Epithelial cell of esophagus (primary cell): ENCODE results near the gene ROR2.

Experiments
- DNase-seq: peaks from one replicate; pipeline ENCODE4 v3.0.0; 2010; ENCODE audit warnings: low read depth
- H3K4me3 ChIP-seq: 2 replicates; pipeline ENCODE4 v1.5.1; 2011; ENCODE audit warnings: mild to moderate bottlenecking, low read length, control low read depth
- CTCF ChIP-seq: IDR thresholded peaks from 2 replicates; pipeline ENCODE4 v1.5.1; 2011; ENCODE audit warnings: low read depth, mild to moderate bottlenecking, low read length, control low read depth, inconsistent platforms; ENCODE audit not compliant: insufficient read depth; ENCODE audit errors: missing control alignments

Gene ROR2

GRCh38 chr9:91724609-91725505 lies 225.2 kb downstream of the ROR2 start:
- TF ChIP-seq CTCF = no peak
- no peak for DNase-seq
- no peak overlapping the region for H3K4me3 ChIP-seq

GRCh38 chr9:91724068-91724440 lies 226.0 kb downstream of the ROR2 start:
- TF ChIP-seq CTCF = no peak
- DNase-seq = no peak
- no peak overlapping the region for H3K4me3 ChIP-seq

- no peak for DNase-seq
- no peak overlapping the region for H3K4me3 ChIP-seq
- TF ChIP-seq CTCF = no peak
Measured at GRCh38 chr9:91723420-91724067, 226.5 kb downstream of the ROR2 start.

- no peak overlapping the region for H3K4me3 ChIP-seq
- TF ChIP-seq CTCF = no peak
- no peak for DNase-seq
Measured at GRCh38 chr9:91720751-91721705, 229.0 kb downstream of the ROR2 start.

GRCh38 chr9:91720313-91720712 lies 229.7 kb downstream of the ROR2 start:
- no peak overlapping the region for H3K4me3 ChIP-seq
- DNase-seq = peak; percentile 93
- TF ChIP-seq CTCF = no peak

GRCh38 chr9:91718071-91718470 lies 232.0 kb downstream of the ROR2 start:
- DNase-seq = no peak
- no peak for TF ChIP-seq CTCF
- no peak overlapping the region for H3K4me3 ChIP-seq
